HepG2 (cell line): ENCODE data around the gene ANKS1B. TPM values are rescaled to one million over a fixed set of nuclear protein-coding genes. Genes with fewer than 3 reads are reported as not detected.

Experiments
- ATAC-seq: fragments of 200-7000 bp; cut with Tn5 transposase; 3 replicates; pipeline ENCODE4 v1.9.1; 2020; ENCODE audit warnings: mild to moderate bottlenecking, moderate library complexity
- BruUV-seq: library from RNA; stranded (reverse); fragments of 400-500 nt; replicated peaks from 2 replicates; lab custom pipeline; 2021; lab: Mats Ljungman, UMichigan
- CTCF ChIA-PET: fragments of 300-600 bp; formaldehyde crosslinking; extraction: SDS; loops from one replicate; lab custom pipeline; 2021; ENCODE audit warnings: low total read pairs, inconsistent platforms, low intra/inter-chr PET ratio; lab: Yijun Ruan, JAX
- POLR2A ChIA-PET: fragments of 350-600 bp; sonication (Branson Sonifier 250); formaldehyde crosslinking; loops from one replicate; lab custom pipeline; 2020; ENCODE audit warnings: antibody characterized with exemption, inconsistent platforms; lab: Yijun Ruan, JAX
- DNase-seq: peaks from one replicate; pipeline ENCODE4 v3.0.0-alpha.2; 2015; ENCODE audit warnings: low spot score
- FAIRE-seq: peaks from 3 replicates; lab custom pipeline; 2011; peaks lifted over from hg19 to GRCh38; lab: Jason Lieb, UNC
- H2AFZ ChIP-seq: one replicate; pipeline ENCODE4 v1.6.1; 2011; ENCODE audit warnings: low read length, inconsistent platforms
- H3K27ac ChIP-seq: fragments of 300-600 bp; 3 replicates; pipeline ENCODE4 v1.8.0; 2011; ENCODE audit warnings: mixed run types, mild to moderate bottlenecking, mixed read lengths, low read length, inconsistent platforms; ENCODE audit not compliant: insufficient read depth; ENCODE audit errors: extremely low read length
- H3K27me3 ChIP-seq, 2 experiments: fragments of 200-600 bp in 1 of 2; 2 replicates in 1 of 2; 3 replicates in 1 of 2; pipeline versions ENCODE4 v1.6.0 to v1.8.0; 2011; ENCODE audit warnings: low read length in 2 of 2, mild to moderate bottlenecking in 2 of 2, moderate library complexity in 2 of 2, inconsistent platforms in 1 of 2; ENCODE audit not compliant: insufficient read depth in 2 of 2, control insufficient read depth in 1 of 2
- H3K36me3 ChIP-seq, 2 experiments: fragments of 200-600 bp in 1 of 2; replicated peaks in 1 of 2; 2 replicates in 1 of 2; 3 replicates in 1 of 2; pipeline versions ENCODE4 v1.5.1 to v1.8.0; 2011; ENCODE audit warnings: low read length in 2 of 2, inconsistent platforms in 1 of 2; ENCODE audit not compliant: insufficient read depth in 2 of 2, control insufficient read depth in 1 of 2
- H3K4me1 ChIP-seq: 2 replicates; pipeline ENCODE4 v1.5.1; 2012; ENCODE audit warnings: low read length, inconsistent platforms; ENCODE audit not compliant: insufficient read depth
- H3K4me2 ChIP-seq: 2 replicates; pipeline ENCODE4 v1.6.0; 2011; ENCODE audit warnings: low read depth, low read length, inconsistent platforms
- H3K4me3 ChIP-seq, 3 experiments: fragments of 200-600 bp in 1 of 3; sonication (generic), shearing (Covaris generic) in 1 of 3; replicated peaks in 1 of 3; 2 replicates each; pipeline ENCODE4 v1.5.1; 2011 to 2016; ENCODE audit warnings: low read length in 3 of 3, inconsistent platforms in 2 of 3, low read depth in 2 of 3, mild to moderate bottlenecking in 2 of 3, control low read depth in 1 of 3, mixed read lengths in 1 of 3; ENCODE audit not compliant: insufficient read depth in 1 of 3
- H3K79me2 ChIP-seq: one replicate; pipeline ENCODE4 v1.6.1; 2011; ENCODE audit warnings: low read length, inconsistent platforms; ENCODE audit not compliant: insufficient read depth
- H3K9ac ChIP-seq: 2 replicates; pipeline ENCODE4 v1.6.0; 2011; ENCODE audit warnings: mild to moderate bottlenecking, low read depth, low read length, inconsistent platforms; ENCODE audit not compliant: insufficient read depth
- H3K9me3 ChIP-seq: 2 replicates; pipeline ENCODE4 v1.5.1; 2012; ENCODE audit warnings: mild to moderate bottlenecking, low read length
- H4K20me1 ChIP-seq: 2 replicates; pipeline ENCODE4 v1.6.0; 2011; ENCODE audit warnings: inconsistent platforms, mild to moderate bottlenecking, low read length, moderate library complexity; ENCODE audit not compliant: insufficient read depth
- GPN1 ChIP-seq: sonication (generic); formaldehyde crosslinking; IDR thresholded peaks from 2 replicates; pipeline ENCODE4 v1.5.1; 2020; ENCODE audit warnings: missing genetic modification reagents, borderline replicate concordance
- HHEX ChIP-seq: IDR thresholded peaks from 2 replicates; pipeline ENCODE4 v1.6.1; 2016; ENCODE audit warnings: control low read depth
- MXI1 ChIP-seq: IDR thresholded peaks from 3 replicates; pipeline ENCODE4 v1.6.1; 2012; ENCODE audit warnings: low read depth, low read length, inconsistent platforms, borderline replicate concordance
- PHF21A ChIP-seq: sonication (generic); formaldehyde crosslinking; IDR thresholded peaks from 2 replicates; pipeline ENCODE4 v1.5.0; 2020; ENCODE audit warnings: mild to moderate bottlenecking, missing genetic modification reagents
- POGK ChIP-seq: sonication (generic); formaldehyde crosslinking; conservative IDR thresholded peaks from 2 replicates; pipeline ENCODE4 v1.8.0; 2022; ENCODE audit warnings: mild to moderate bottlenecking, moderate library complexity, missing genetic modification reagents
- RBM39 ChIP-seq: fragments of 200-400 bp; formaldehyde crosslinking; IDR thresholded peaks from one replicate; pipeline ENCODE4 v1.6.1; 2018; ENCODE audit warnings: antibody characterized with exemption, mild to moderate bottlenecking, low read depth, low read length; ENCODE audit not compliant: poor library complexity, severe bottlenecking
- SRSF9 ChIP-seq: fragments of 200-400 bp; formaldehyde crosslinking; IDR thresholded peaks from 2 replicates; pipeline ENCODE4 v1.6.1; 2018; ENCODE audit warnings: borderline replicate concordance, mild to moderate bottlenecking, low read depth, low read length; ENCODE audit not compliant: insufficient read depth, poor library complexity, severe bottlenecking
- SSRP1 ChIP-seq: IDR thresholded peaks from 2 replicates; pipeline ENCODE4 v1.6.1; 2016; ENCODE audit warnings: control low read depth
- U2AF2 ChIP-seq: fragments of 200-400 bp; formaldehyde crosslinking; IDR thresholded peaks from 2 replicates; pipeline ENCODE4 v1.6.1; 2017; ENCODE audit warnings: low read depth, mild to moderate bottlenecking, low read length
- ZBTB38 ChIP-seq: sonication (generic); formaldehyde crosslinking; IDR thresholded peaks from 2 replicates; pipeline ENCODE4 v1.5.1; 2020; ENCODE audit warnings: mild to moderate bottlenecking, missing genetic modification reagents
- ZKSCAN1 ChIP-seq: fragments of 150-350 bp; IDR thresholded peaks from 2 replicates; pipeline ENCODE4 v1.6.1; 2014; ENCODE audit warnings: low read length
- ZNF432 ChIP-seq: sonication (generic); formaldehyde crosslinking; IDR thresholded peaks from 2 replicates; pipeline ENCODE4 v1.5.0; 2020; ENCODE audit warnings: missing genetic modification reagents, mild to moderate bottlenecking, borderline replicate concordance
- ZNF569 ChIP-seq: sonication (generic); formaldehyde crosslinking; IDR thresholded peaks from 2 replicates; pipeline ENCODE4 v1.5.0; 2020; ENCODE audit warnings: mild to moderate bottlenecking, missing genetic modification reagents, moderate library complexity, borderline replicate concordance
- ZNF670 ChIP-seq: sonication (generic); formaldehyde crosslinking; IDR thresholded peaks from 2 replicates; pipeline ENCODE4 v1.8.0; 2022; ENCODE audit warnings: mild to moderate bottlenecking, missing genetic modification reagents, borderline replicate concordance
- ZNF777 ChIP-seq: sonication (generic); formaldehyde crosslinking; IDR thresholded peaks from 2 replicates; pipeline ENCODE4 v1.4.0; 2020; ENCODE audit warnings: missing genetic modification reagents
- ZNF792 ChIP-seq: IDR thresholded peaks from 2 replicates; pipeline ENCODE4 v1.6.1; 2016
- WGBS: methylation state at CpG from one replicate; pipeline ENCODE4 v1.1.6; 2017; ENCODE audit warnings: low lambda C conversion rate; 5-methylcytosine and 5-hydroxymethylcytosine counted together
- in situ Hi-C: cut with HindIII; loops from 2 replicates; pipeline ENCODE4 v1.10.0; 2017; ENCODE audit warnings: low pct_unique_long_range_greater_than_20kb; ENCODE audit not compliant: extremely low pct_ligation_motif_present
- intact Hi-C: fragments of 100-400 bp; cut with micrococcal nuclease; formaldehyde crosslinking; loops from one replicate; pipeline ENCODE4 v1.10.0; 2022; ENCODE audit not compliant: unreplicated experiment
- polyA plus RNA-seq, 8 experiments: library from polyadenylated mRNA; depleted of rRNA in 3 of 8; stranded (reverse) in 7 of 8; unstranded in 1 of 8; fragments of >200 nt; fragmentation: Illumina TruSeq in 4 of 8; extraction: Trizol in 4 of 8; gene quantifications; 2 replicates each; pipeline versions ENCODE4 v1.2.1 to v1.2.3, GENCODE V29; 2011 to 2016; ENCODE audit warnings: low read depth in 4 of 8, missing spikeins in 1 of 8, mixed read lengths in 1 of 8; ENCODE audit not compliant: insufficient read depth in 1 of 8
- total RNA-seq, 5 experiments: library from RNA; depleted of rRNA; stranded (reverse); fragments of >200 nt; fragmentation: Illumina TruSeq; extraction: Trizol; gene quantifications; 2 replicates each; pipeline ENCODE4 v1.2.3, GENCODE V29; 2016; ENCODE audit warnings: low read depth in 1 of 5
- TF ChIP-seq, protein P1 (sequence below): sonication (generic); formaldehyde crosslinking; IDR thresholded peaks from 2 replicates; pipeline ENCODE4 v1.9.0; 2021; ENCODE audit warnings: missing genetic modification reagents, mild to moderate bottlenecking, borderline replicate concordance

Gene ANKS1B
- total and polyA plus RNA-seq, 2 of the 13 experiments (the other 11 are each of a cell fraction or from before 2014, with no cell fraction given): 0.15 TPM; not detected in 1

DNA sequence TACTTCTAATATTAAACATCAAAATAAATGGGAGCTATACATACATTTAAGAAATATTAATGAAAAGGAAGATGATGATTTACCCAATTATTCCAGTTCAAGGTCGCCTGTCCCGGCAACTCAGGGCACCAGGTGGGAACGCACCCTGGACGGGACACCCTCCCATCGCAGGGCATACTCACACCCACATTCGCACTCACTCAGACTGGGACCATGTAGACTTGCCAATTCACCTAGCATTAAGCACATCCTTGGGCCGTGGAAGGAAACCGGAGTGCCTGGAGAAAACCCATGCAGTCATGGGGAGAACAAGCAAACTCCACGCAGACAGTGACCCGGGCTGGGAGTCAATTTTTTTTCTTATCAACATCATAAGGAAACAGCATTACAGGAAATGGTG, 864.8 kb downstream of the ANKS1B start:
- intact Hi-C loops (no loop called here), in situ Hi-C loops (no loop called here)

GRCh38 chr12:99119449-99119848, 865.3 kb downstream of the ANKS1B start:
- no peaks in the 10 kb centered on the region for H4K20me1 ChIP-seq
- ChIA-PET CTCF (no interaction called here), POLR2A (no interaction called here)
- H2AFZ ChIP-seq: no peak overlapping the region
- no peak overlapping the region for H3K4me2 ChIP-seq
- no TSS peak for BruUV-seq
- H3K36me3 ChIP-seq: no peaks in the 10 kb centered on the region
- no peaks in the 10 kb centered on the region for H3K9me3 ChIP-seq
- FAIRE-seq: no peak
- no peaks in the 10 kb centered on the region for H3K27me3 ChIP-seq
- DNase-seq: no peak
- no peaks in the 10 kb centered on the region for H3K4me1 ChIP-seq
- no peaks in the 10 kb centered on the region for H3K79me2 ChIP-seq
- no peak overlapping the region for H3K4me3 ChIP-seq
- H3K27ac ChIP-seq: no peak overlapping the region
- H3K9ac ChIP-seq: no peak overlapping the region
- no peak for ATAC-seq
- in situ Hi-C loops: no loop called here
- intact Hi-C loops: no loop called here
- TF ChIP-seq RBM39: no peak
- TF ChIP-seq PHF21A: no peak
- no peak for TF ChIP-seq U2AF2
- TF ChIP-seq ZNF670 (CRISPR knock-in tag): no peak
- no peak for TF ChIP-seq POGK (CRISPR knock-in tag)
- no peak for TF ChIP-seq ZNF432 (CRISPR knock-in tag)
- TF ChIP-seq HHEX (CRISPR knock-in tag): no peak
- TF ChIP-seq, protein P1, sequence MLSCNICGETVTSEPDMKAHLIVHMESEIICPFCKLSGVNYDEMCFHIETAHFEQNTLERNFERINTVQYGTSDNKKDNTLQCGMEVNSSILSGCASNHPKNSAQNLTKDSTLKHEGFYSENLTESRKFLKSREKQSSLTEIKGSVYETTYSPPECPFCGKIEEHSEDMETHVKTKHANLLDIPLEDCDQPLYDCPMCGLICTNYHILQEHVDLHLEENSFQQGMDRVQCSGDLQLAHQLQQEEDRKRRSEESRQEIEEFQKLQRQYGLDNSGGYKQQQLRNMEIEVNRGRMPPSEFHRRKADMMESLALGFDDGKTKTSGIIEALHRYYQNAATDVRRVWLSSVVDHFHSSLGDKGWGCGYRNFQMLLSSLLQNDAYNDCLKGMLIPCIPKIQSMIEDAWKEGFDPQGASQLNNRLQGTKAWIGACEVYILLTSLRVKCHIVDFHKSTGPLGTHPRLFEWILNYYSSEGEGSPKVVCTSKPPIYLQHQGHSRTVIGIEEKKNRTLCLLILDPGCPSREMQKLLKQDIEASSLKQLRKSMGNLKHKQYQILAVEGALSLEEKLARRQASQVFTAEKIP (CRISPR knock-in tag): no peak
- TF ChIP-seq SSRP1: no peak
- no peak for TF ChIP-seq GPN1 (CRISPR knock-in tag)
- TF ChIP-seq ZNF792: no peak
- TF ChIP-seq MXI1: no peak
- no peak for TF ChIP-seq ZNF777 (CRISPR knock-in tag)

More for the DNA sequence above, 864.8 kb downstream of the ANKS1B start:
- POLR2A ChIA-PET: no interaction called here
- no peak overlapping the region for H3K4me2 ChIP-seq
- no peaks in the 10 kb centered on the region for H3K9me3 ChIP-seq
- no peaks in the 10 kb centered on the region for H4K20me1 ChIP-seq
- BruUV-seq: no TSS peak
- CTCF ChIA-PET: no interaction called here
- H3K36me3 ChIP-seq: no peaks in the 10 kb centered on the region
- H2AFZ ChIP-seq: no peak overlapping the region
- H3K9ac ChIP-seq: no peak overlapping the region
- FAIRE-seq: no peak
- H3K27ac ChIP-seq: no peak overlapping the region
- 21% methylated on average over 7 of the region's 10 CpGs for WGBS
- ATAC-seq: no peak
- no peak for TF ChIP-seq ZNF569 (CRISPR knock-in tag)
- TF ChIP-seq SRSF9: no peak
- no peak for TF ChIP-seq ZBTB38
- TF ChIP-seq ZKSCAN1: no peak
- no peaks in the 10 kb centered on the region for H3K79me2 ChIP-seq
- DNase-seq: no peak
- H3K4me3 ChIP-seq: no peak overlapping the region
- H3K27me3 ChIP-seq: no peaks in the 10 kb centered on the region
- H3K4me1 ChIP-seq: no peaks in the 10 kb centered on the region
